ENCODE results near the gene COX15. TPM values are rescaled to one million over a fixed set of nuclear protein-coding genes. Genes with fewer than 3 reads are reported as not detected.

COX15 gene
- total RNA-seq, 6 donors from 2014 or later: 16.0 to 38.3 (median 29.3) TPM

- TF ChIP-seq EP300 (IDR thresholded peaks at IDR 0.05): no peak
- TF ChIP-seq POLR2AphosphoS5 (IDR thresholded peaks at IDR 0.05): no peak
- TF ChIP-seq POLR2A (IDR thresholded peaks at IDR 0.05): no peak
- TF ChIP-seq CTCF (IDR thresholded peaks at IDR 0.05): no peak
- H3K4me3 ChIP-seq: no peak overlapping the region
- no peaks in the 10 kb centered on the region for H3K9me3 ChIP-seq
- DNase-seq: no peak
- H3K4me1 ChIP-seq: no peaks in the 10 kb centered on the region
- H3K36me3 ChIP-seq: peaks cover 19 to 94% (median 56%) of the 10 kb centered on the region in 4 donors
- no peak overlapping the region for H3K27ac ChIP-seq
- H3K27me3 ChIP-seq: no peaks in the 10 kb centered on the region
- WGBS, 2 donors: 89 to 93% methylated on average over 4 of the region's 4 CpGs
- ATAC-seq (ENCODE audit: low FRiP score in 2 of 2): no peak
Measured at GRCh38 chr10:99700649-99701048, 31.3 kb downstream of the COX15 start.

GRCh38 chr10:99698504-99699080 lies 33.3 kb downstream of the COX15 start:
- no peak for DNase-seq
- no peak for ATAC-seq (ENCODE audit: low FRiP score in 2 of 2)
- TF ChIP-seq POLR2AphosphoS5 (IDR thresholded peaks at IDR 0.05) (no peak), CTCF (IDR thresholded peaks at IDR 0.05) (no peak), EP300 (IDR thresholded peaks at IDR 0.05) (no peak)
- Histone ChIP-seq H3K36me3 (peaks cover 19 to 88% (median 47%) of the 10 kb centered on the region in 4 donors), H3K9me3 (no peaks in the 10 kb centered on the region), H3K27me3 (no peaks in the 10 kb centered on the region), H3K4me3 (no peak overlapping the region), H3K4me1 (no peaks in the 10 kb centered on the region), H3K27ac (no peak overlapping the region)
- WGBS, 2 donors: 88 to 90% methylated on average over 8 of the region's 8 CpGs

GRCh38 chr10:99695761-99696160 lies 36.2 kb downstream of the COX15 start:
- H3K27me3 ChIP-seq: no peaks in the 10 kb centered on the region
- H3K27ac ChIP-seq: no peak overlapping the region
- no peaks in the 10 kb centered on the region for H3K9me3 ChIP-seq
- no peak for ATAC-seq (ENCODE audit: low FRiP score in 2 of 2)
- no peak overlapping the region for H3K4me3 ChIP-seq
- peaks cover 11 to 84% (median 45%) of the 10 kb centered on the region in 4 donors for H3K36me3 ChIP-seq
- no peak for TF ChIP-seq POLR2AphosphoS5 (IDR thresholded peaks at IDR 0.05)
- TF ChIP-seq EP300 (IDR thresholded peaks at IDR 0.05): no peak
- no peak for TF ChIP-seq POLR2A (IDR thresholded peaks at IDR 0.05)
- TF ChIP-seq CTCF (IDR thresholded peaks at IDR 0.05): no peak
- no peak for DNase-seq
- WGBS, 2 donors: 91 to 92% methylated on average over 6 of the region's 6 CpGs
- no peaks in the 10 kb centered on the region for H3K4me1 ChIP-seq

DNA sequence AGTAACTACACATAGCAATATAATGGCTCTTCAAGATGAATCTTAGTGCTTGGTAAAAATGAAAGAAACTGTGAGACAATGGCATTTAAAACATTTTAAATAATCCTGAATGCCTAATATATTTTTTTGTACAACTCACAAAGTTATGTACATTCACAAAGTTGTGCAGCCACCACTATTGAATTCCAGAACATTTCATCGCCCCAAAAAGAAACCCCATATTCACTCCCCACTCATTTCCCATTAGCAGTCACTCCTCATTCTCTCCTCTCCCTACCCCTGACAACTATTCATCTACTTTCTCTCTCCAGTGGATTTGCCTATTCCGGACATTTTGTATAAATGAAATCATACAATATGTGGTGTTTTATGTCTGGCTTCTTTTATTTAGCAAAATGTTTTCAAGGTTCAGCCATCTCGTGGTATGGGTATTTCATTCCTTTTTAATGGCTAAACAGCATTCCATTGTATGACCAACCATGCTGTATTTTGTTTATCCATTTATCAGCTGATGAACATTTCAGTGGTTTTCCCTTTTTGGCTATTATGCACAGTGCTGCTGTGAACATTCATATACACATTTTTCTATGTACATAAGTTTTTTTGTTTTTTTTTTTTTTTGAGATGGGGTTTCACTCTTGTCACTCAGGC lies 37.9 kb downstream of the COX15 start:
- Histone ChIP-seq H3K27me3 (no peaks in the 10 kb centered on the region), H3K27ac (no peak overlapping the region), H3K36me3 (peaks cover 11 to 70% (median 44%) of the 10 kb centered on the region in 4 donors), H3K4me3 (no peak overlapping the region), H3K4me1 (no peaks in the 10 kb centered on the region), H3K9me3 (no peaks in the 10 kb centered on the region)
- no peak for TF ChIP-seq POLR2A (IDR thresholded peaks at IDR 0.05)
- no peak for TF ChIP-seq EP300 (IDR thresholded peaks at IDR 0.05)
- TF ChIP-seq CTCF (IDR thresholded peaks at IDR 0.05): no peak
- no peak for TF ChIP-seq POLR2AphosphoS5 (IDR thresholded peaks at IDR 0.05)
- 91 to 92% methylated on average over 3 of the region's 3 CpGs for WGBS, 2 donors
- no peak for ATAC-seq (ENCODE audit: low FRiP score in 2 of 2)
- DNase-seq: no peak

DNA sequence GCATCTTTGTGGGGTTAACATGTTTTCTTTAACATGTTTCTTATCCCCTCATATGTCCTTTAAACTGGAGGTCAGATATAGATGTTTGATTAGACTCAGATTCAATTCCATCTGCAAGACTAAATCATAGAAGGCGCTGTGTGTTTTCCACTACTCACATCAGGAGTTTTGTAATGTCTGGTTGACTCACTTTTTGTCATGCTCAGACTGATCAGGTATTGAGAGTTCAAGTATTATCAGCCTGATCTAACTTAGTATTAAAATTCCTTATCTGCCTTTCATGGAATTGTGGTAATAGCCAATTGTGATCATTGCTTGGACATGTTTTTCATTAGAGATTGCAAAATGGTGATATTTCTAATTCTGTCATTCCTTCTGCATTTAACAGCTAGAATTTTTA lies 42.5 kb downstream of the COX15 start:
- no peak for DNase-seq
- TF ChIP-seq POLR2A (IDR thresholded peaks at IDR 0.05) (no peak), POLR2AphosphoS5 (IDR thresholded peaks at IDR 0.05) (no peak), CTCF (IDR thresholded peaks at IDR 0.05) (no peak), EP300 (IDR thresholded peaks at IDR 0.05) (no peak)
- H3K4me3 ChIP-seq: no peak overlapping the region
- H3K27me3 ChIP-seq: no peaks in the 10 kb centered on the region
- H3K4me1 ChIP-seq: no peaks in the 10 kb centered on the region
- peaks cover 0 to 32% (median 18%) of the 10 kb centered on the region in 4 donors for H3K36me3 ChIP-seq
- H3K27ac ChIP-seq: no peak overlapping the region
- no peaks in the 10 kb centered on the region for H3K9me3 ChIP-seq
- 93 to 100% methylated on average over 1 of the region's 1 CpG for WGBS, 2 donors
- ATAC-seq (ENCODE audit: low FRiP score in 2 of 2): no peak

Measured in upper lobe of left lung (tissue), 6 donors.